HG02610 (cell line): ENCODE measurements around the gene GSC.
"Not testable (repeated sequence)": the region's sequence is repeated elsewhere in the genome, so short reads cannot be mapped to it uniquely, and the experiment has no call there.

ENCODE experiments used
- ATAC-seq: cut with Tn5 transposase; IDR thresholded peaks from one replicate; pipeline ENCODE4 v1.9.1; 2021; ENCODE audit warnings: mild to moderate bottlenecking, moderate library complexity; ENCODE audit not compliant: unreplicated experiment

The GSC gene

GRCh38 chr14:94747739-94748138 lies 22.2 kb downstream of the GSC start:
- ATAC-seq = no peak

GRCh38 chr14:94747153-94747552 lies 22.8 kb downstream of the GSC start:
- not testable (repeated sequence) for ATAC-seq

- ATAC-seq = no peak
These were observed 23.8 kb downstream of the GSC start for GRCh38 chr14:94746131-94746530.

GRCh38 chr14:94738751-94739150 lies 31.2 kb downstream of the GSC start:
- no peak for ATAC-seq

- ATAC-seq = no peak
These were observed 31.8 kb downstream of the GSC start for GRCh38 chr14:94738097-94738496.

- no peak for ATAC-seq
These were observed 41.0 kb downstream of the GSC start for GRCh38 chr14:94728950-94729349.

GRCh38 chr14:94728440-94728839 lies 41.5 kb downstream of the GSC start:
- ATAC-seq = not testable (repeated sequence)

GRCh38 chr14:94726649-94727048 lies 43.3 kb downstream of the GSC start:
- not testable (repeated sequence) for ATAC-seq

GRCh38 chr14:94724993-94725392 lies 44.9 kb downstream of the GSC start:
- no peak for ATAC-seq

GRCh38 chr14:94722397-94722796 lies 47.5 kb downstream of the GSC start:
- no peak for ATAC-seq
